ENCODE results near the gene PDE6G. TPM values are rescaled to one million over a fixed set of nuclear protein-coding genes. Genes with fewer than 3 reads are reported as not detected.

PDE6G gene
- total and polyA plus RNA-seq, 2 experiments from 2014 or later: 5.5 to 9.0 TPM

- peaks cover 6% of the 10 kb centered on the region for H3K4me1 ChIP-seq (ENCODE audit: insufficient read depth)
- no peaks in the 10 kb centered on the region for H3K36me3 ChIP-seq (ENCODE audit: insufficient read depth)
- no peak overlapping the region for H2AFZ ChIP-seq
- DNase-seq (ENCODE audit: low spot score): no peak
- no peak for ATAC-seq
- H3K4me3 Mint-ChIP-seq: no peak overlapping the region
- peaks cover 9% of the 10 kb centered on the region for H3K27me3 Mint-ChIP-seq (ENCODE audit: insufficient read depth, low read depth, poor library complexity)
- no peaks in the 10 kb centered on the region for H3K27me3 ChIP-seq (ENCODE audit: insufficient read depth)
- H3F3A ChIP-seq (replicated peaks; ENCODE audit: low read depth): no peaks in the 10 kb centered on the region; the same call in 1 of the 2 replicates
- H3K36me3 Mint-ChIP-seq (ENCODE audit: low read depth): no peaks in the 10 kb centered on the region
- no peak overlapping the region for H3K4me3 ChIP-seq
- no peaks in the 10 kb centered on the region for H3K9me3 Mint-ChIP-seq
- H4K20me1 ChIP-seq (replicated peaks; ENCODE audit: insufficient read depth): no peaks in the 10 kb centered on the region
- no peaks in the 10 kb centered on the region for H3K4me1 Mint-ChIP-seq
- TF ChIP-seq ZNF331 (CRISPR knock-in tag; IDR thresholded peaks at IDR 0.05; ENCODE audit: low read depth) (no peak), ZNF462 (CRISPR knock-in tag; IDR thresholded peaks at IDR 0.05) (no peak), NANOG (IDR thresholded peaks at IDR 0.05; ENCODE audit: borderline replicate concordance) (no peak)
- H3K9me2 ChIP-seq (ENCODE audit: insufficient read depth): no peaks in the 10 kb centered on the region
- no peaks in the 10 kb centered on the region for H3K79me2 ChIP-seq (replicated peaks; ENCODE audit: insufficient read depth)
- no peak overlapping the region for H3K27ac ChIP-seq (ENCODE audit: low read depth)
- H3K27ac Mint-ChIP-seq: no peak overlapping the region
- H3K4me2 ChIP-seq: no peak overlapping the region
Measured at GRCh38 chr17:81659038-81659437, 2.7 kb upstream of the PDE6G start.

- no peaks in the 10 kb centered on the region for H3K27me3 ChIP-seq (ENCODE audit: insufficient read depth)
- H3K9me2 ChIP-seq (ENCODE audit: insufficient read depth): no peaks in the 10 kb centered on the region
- Mint-ChIP-seq H3K4me3 (no peak overlapping the region), H3K9me3 (no peaks in the 10 kb centered on the region), H3K27ac (no peak overlapping the region), H3K4me1 (peaks cover 8% of the 10 kb centered on the region), H3K27me3 (ENCODE audit: insufficient read depth, low read depth, poor library complexity) (peaks cover 13% of the 10 kb centered on the region), H3K36me3 (ENCODE audit: low read depth) (no peaks in the 10 kb centered on the region)
- no peaks in the 10 kb centered on the region for H3K36me3 ChIP-seq (ENCODE audit: insufficient read depth)
- no peak for ATAC-seq
- DNase-seq (ENCODE audit: low spot score): no peak
- no peaks in the 10 kb centered on the region for H3K79me2 ChIP-seq (replicated peaks; ENCODE audit: insufficient read depth)
- H3K27ac ChIP-seq (ENCODE audit: low read depth): no peak overlapping the region
- H4K20me1 ChIP-seq (replicated peaks; ENCODE audit: insufficient read depth): no peaks in the 10 kb centered on the region
- TF ChIP-seq EZH2 (IDR thresholded peaks at IDR 0.05; ENCODE audit: low read depth, unreplicated experiment): no peak
- TF ChIP-seq POLR2AphosphoS5 (IDR thresholded peaks at IDR 0.05; ENCODE audit: low read depth): no peak
- no peak for TF ChIP-seq NANOG (IDR thresholded peaks at IDR 0.05; ENCODE audit: borderline replicate concordance)
- H2AFZ ChIP-seq: no peak overlapping the region
- peaks cover 13% of the 10 kb centered on the region for H3K4me1 ChIP-seq (ENCODE audit: insufficient read depth)
- H3K4me2 ChIP-seq: no peak overlapping the region
- H3F3A ChIP-seq (replicated peaks; ENCODE audit: low read depth): no peaks in the 10 kb centered on the region
- H3K4me3 ChIP-seq: no peak overlapping the region
Measured at GRCh38 chr17:81656835-81657234, 493 bp upstream of the PDE6G start.

Data from GM23338 (cell line).